ENCODE measurements around the gene TMEM200B.

GRCh38 chr1:29162476-29163138, 38.9 kb upstream of the TMEM200B start:
- TF ChIP-seq POLR2A (IDR thresholded peaks at IDR 0.05; ENCODE audit: low read length) (no peak), GATA1 (IDR thresholded peaks at IDR 0.05; ENCODE audit: low read depth, low read length) (no peak)
